Esophagus squamous epithelium (tissue), 5 donors: Measurements from ENCODE around the gene DLX3. TPM values are rescaled to one million over a fixed set of nuclear protein-coding genes. Genes with fewer than 3 reads are reported as not detected.

Experiments used
- DNase-seq: peaks from one replicate; lab custom pipeline; 2025; lab: John Stamatoyannopoulos, UW
- H3K27ac ChIP-seq, 4 donors: fragments of 200-600 bp; sonication (generic); one replicate each; pipeline ENCODE4 v1.5.1; 2016 to 2019; ENCODE audit warnings: mild to moderate bottlenecking in 1 of 4
- H3K27me3 ChIP-seq, 4 donors: fragments of 200-600 bp; sonication (generic); 1 replicate in 3 of 4; 2 replicates in 1 of 4; pipeline versions ENCODE4 v1.5.1 to v1.6.0; 2017 to 2021; ENCODE audit warnings: antibody characterized with exemption in 1 of 4
- H3K36me3 ChIP-seq, 3 donors: fragments of 200-600 bp; sonication (generic); one replicate each; pipeline ENCODE4 v1.5.1; 2016 to 2019
- H3K4me1 ChIP-seq, 3 donors: fragments of 200-600 bp; sonication (generic); one replicate each; pipeline ENCODE4 v1.5.1; 2017 to 2019
- H3K4me3 ChIP-seq, 4 donors: fragments of 200-600 bp; sonication (generic); 1 replicate in 3 of 4; 2 replicates in 1 of 4; pipeline ENCODE4 v1.5.1; 2016 to 2019; ENCODE audit warnings: mild to moderate bottlenecking in 2 of 4, moderate library complexity in 1 of 4
- H3K9me3 ChIP-seq, 3 donors: fragments of 200-600 bp; sonication (generic); one replicate each; pipeline ENCODE4 v1.5.1; 2016 to 2019
- CTCF ChIP-seq, 6 experiments: fragments of 450-650 bp in 4 of 6; fragments of 200-600 bp in 2 of 6; sonication (generic) in 2 of 6; IDR thresholded peaks; one replicate each; pipeline ENCODE4 v1.5.1; 2016 to 2019; ENCODE audit warnings: antibody characterized with exemption in 6 of 6, mild to moderate bottlenecking in 4 of 6, moderate library complexity in 4 of 6
- POLR2A ChIP-seq, 4 donors: fragments of 450-650 bp; IDR thresholded peaks; one replicate each; pipeline ENCODE4 v1.6.1; 2017; ENCODE audit warnings: antibody characterized with exemption in 4 of 4, mild to moderate bottlenecking in 4 of 4, moderate library complexity in 3 of 4
- WGBS, 2 donors: methylation state at CpG; one replicate each; pipeline ENCODE4 v1.1.5; 2018; 5-methylcytosine and 5-hydroxymethylcytosine counted together
- intact Hi-C: fragments of 100-400 bp; cut with DNase I; formaldehyde crosslinking; loops from one replicate; pipeline ENCODE4 v1.15.0; 2022
- total RNA-seq, 4 donors: library from RNA; depleted of rRNA; stranded (reverse); fragments of >200 nt; gene quantifications; one replicate each; pipeline ENCODE4 v1.1.0, GENCODE V29; 2016
- donor health status: DM: yes; HTN: yes; CAD: no.

The DLX3 gene
- total RNA-seq, 4 donors from 2014 or later: 0.76 to 2.0 (median 1.4) TPM

- no peaks in the 10 kb centered on the region for H3K36me3 ChIP-seq
- no peaks in the 10 kb centered on the region for H3K27me3 ChIP-seq
- TF ChIP-seq CTCF (IDR thresholded peaks at IDR 0.05) (no peak), POLR2A (IDR thresholded peaks at IDR 0.05) (no peak)
- 58 to 62% methylated on average over 8 to 13 of the region's 13 CpGs for WGBS, 2 donors
- no peaks in the 10 kb centered on the region for H3K9me3 ChIP-seq
- H3K4me1 ChIP-seq: no peaks in the 10 kb centered on the region
- intact Hi-C loops: no loop called here
- H3K4me3 ChIP-seq: no peak overlapping the region
- DNase-seq: no peak
- no peak overlapping the region for H3K27ac ChIP-seq
These were observed 26.0 kb upstream of the DLX3 start for GRCh38 chr17:50020841-50021599.

- no peak overlapping the region for H3K4me3 ChIP-seq
- H3K4me1 ChIP-seq: no peaks in the 10 kb centered on the region
- H3K36me3 ChIP-seq: no peaks in the 10 kb centered on the region
- peaks cover 0 to 5% (median 0%) of the 10 kb centered on the region in 4 donors for H3K27me3 ChIP-seq
- TF ChIP-seq CTCF (IDR thresholded peaks at IDR 0.05) (no peak), POLR2A (IDR thresholded peaks at IDR 0.05) (no peak)
- intact Hi-C loops: no loop called here
- H3K9me3 ChIP-seq: peaks cover 0 to 11% (median 10%) of the 10 kb centered on the region in 3 donors
- 81 to 100% methylated on average over 1 of the region's 1 CpG for WGBS, 2 donors
- no peak overlapping the region for H3K27ac ChIP-seq
- no peak for DNase-seq
These were observed 23.9 kb upstream of the DLX3 start for GRCh38 chr17:50018909-50019308.

GRCh38 chr17:50015146-50015545, 20.1 kb upstream of the DLX3 start:
- H3K9me3 ChIP-seq: peaks cover 0 to 26% (median 20%) of the 10 kb centered on the region in 3 donors
- H3K27me3 ChIP-seq: peaks cover 0 to 26% (median 0%) of the 10 kb centered on the region in 4 donors
- DNase-seq: no peak
- no peak overlapping the region for H3K4me3 ChIP-seq
- no peak for TF ChIP-seq POLR2A (IDR thresholded peaks at IDR 0.05)
- no peak for TF ChIP-seq CTCF (IDR thresholded peaks at IDR 0.05)
- intact Hi-C loops: no loop called here
- no peaks in the 10 kb centered on the region for H3K36me3 ChIP-seq
- no peaks in the 10 kb centered on the region for H3K4me1 ChIP-seq
- no peak overlapping the region for H3K27ac ChIP-seq
- 71 to 96% methylated on average over 2 of the region's 2 CpGs for WGBS, 2 donors

- 22 to 42% methylated on average over 1 of the region's 1 CpG for WGBS, 2 donors
- Histone ChIP-seq H3K36me3 (no peaks in the 10 kb centered on the region), H3K27me3 (peaks cover 0 to 26% (median 0%) of the 10 kb centered on the region in 4 donors), H3K4me1 (no peaks in the 10 kb centered on the region), H3K9me3 (peaks cover 0 to 28% (median 21%) of the 10 kb centered on the region in 3 donors), H3K27ac (no peak overlapping the region), H3K4me3 (no peak overlapping the region)
- no peak for TF ChIP-seq POLR2A (IDR thresholded peaks at IDR 0.05)
- DNase-seq: no peak
- intact Hi-C loops: no loop called here
These were observed 19.6 kb upstream of the DLX3 start for GRCh38 chr17:50014471-50015088.

GRCh38 chr17:50013079-50013478, 18.1 kb upstream of the DLX3 start:
- no peak for DNase-seq
- TF ChIP-seq CTCF (IDR thresholded peaks at IDR 0.05) (no peak), POLR2A (IDR thresholded peaks at IDR 0.05) (no peak)
- H3K27ac ChIP-seq: no peak overlapping the region
- 81 to 85% methylated on average over 2 of the region's 2 CpGs for WGBS, 2 donors
- peaks cover 0 to 26% (median 0%) of the 10 kb centered on the region in 4 donors for H3K27me3 ChIP-seq
- no peaks in the 10 kb centered on the region for H3K4me1 ChIP-seq
- intact Hi-C loops: no loop called here
- no peaks in the 10 kb centered on the region for H3K36me3 ChIP-seq
- no peak overlapping the region for H3K4me3 ChIP-seq
- H3K9me3 ChIP-seq: peaks cover 0 to 37% (median 28%) of the 10 kb centered on the region in 3 donors
